Brain microvascular endothelial cell (primary cell): ENCODE results near the gene SLC28A2.
"Not testable (repeated sequence)": the region's sequence is repeated elsewhere in the genome, so short reads cannot be mapped to it uniquely, and the experiment has no call there.

ENCODE experiments used
- DNase-seq: peaks from one replicate; pipeline ENCODE4 v3.0.0-alpha.2; 2020
- H3K27ac ChIP-seq: fragments of 250-450 bp; sonication (Bioruptor Pico); 2 replicates; pipeline ENCODE4 v1.5.1; 2020; ENCODE audit warnings: mild to moderate bottlenecking, moderate library complexity
- H3K27me3 ChIP-seq: fragments of 250-450 bp; sonication (Bioruptor Pico); replicated peaks from 2 replicates; pipeline ENCODE4 v1.5.1; 2020; ENCODE audit warnings: mild to moderate bottlenecking
- H3K36me3 ChIP-seq: fragments of 250-450 bp; sonication (Bioruptor Pico); replicated peaks from 2 replicates; pipeline ENCODE4 v1.5.1; 2020; ENCODE audit warnings: mild to moderate bottlenecking
- H3K4me3 ChIP-seq: 2 replicates; pipeline ENCODE4 v1.5.1; 2011; ENCODE audit warnings: low read depth, mild to moderate bottlenecking, control low read depth, low read length, moderate library complexity
- in situ Hi-C: cut with HindIII; loops from 2 replicates; pipeline ENCODE4 v1.10.0; 2017; ENCODE audit warnings: low sequenced_read_pairs, low pct_ligation_motif_present
- TF ChIP-seq, protein P1 (sequence below): IDR thresholded peaks from 2 replicates; pipeline ENCODE4 v1.5.1; 2011; ENCODE audit warnings: low read depth, mild to moderate bottlenecking, moderate library complexity, low read length, control low read depth, inconsistent platforms; ENCODE audit errors: missing control alignments

The SLC28A2 gene

DNA sequence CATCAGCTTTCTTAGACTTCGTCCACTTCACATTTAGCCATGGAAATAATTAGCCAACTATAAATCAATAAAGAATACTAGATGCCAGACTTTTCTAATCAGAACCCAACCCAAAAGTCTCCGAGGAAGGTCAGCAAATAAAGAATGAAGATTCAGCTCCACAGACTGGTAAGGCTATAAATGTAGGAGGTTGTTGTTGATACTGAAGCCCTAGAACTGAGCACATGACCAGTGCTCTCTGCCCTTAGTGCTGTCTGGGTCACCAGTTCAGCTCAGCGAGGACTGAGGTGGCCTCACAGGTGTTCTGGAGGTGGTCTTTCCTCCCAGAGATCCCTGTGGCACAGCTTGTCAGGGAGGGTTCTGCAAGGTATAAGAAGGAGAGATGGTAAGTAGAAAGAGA lies 20.9 kb upstream of the SLC28A2 start:
- no peak for DNase-seq
- in situ Hi-C loops: no loop called here
- Histone ChIP-seq H3K36me3 (no peaks in the 10 kb centered on the region), H3K27me3 (no peaks in the 10 kb centered on the region), H3K27ac (no peak overlapping the region), H3K4me3 (no peak overlapping the region)
- TF ChIP-seq, protein P1, sequence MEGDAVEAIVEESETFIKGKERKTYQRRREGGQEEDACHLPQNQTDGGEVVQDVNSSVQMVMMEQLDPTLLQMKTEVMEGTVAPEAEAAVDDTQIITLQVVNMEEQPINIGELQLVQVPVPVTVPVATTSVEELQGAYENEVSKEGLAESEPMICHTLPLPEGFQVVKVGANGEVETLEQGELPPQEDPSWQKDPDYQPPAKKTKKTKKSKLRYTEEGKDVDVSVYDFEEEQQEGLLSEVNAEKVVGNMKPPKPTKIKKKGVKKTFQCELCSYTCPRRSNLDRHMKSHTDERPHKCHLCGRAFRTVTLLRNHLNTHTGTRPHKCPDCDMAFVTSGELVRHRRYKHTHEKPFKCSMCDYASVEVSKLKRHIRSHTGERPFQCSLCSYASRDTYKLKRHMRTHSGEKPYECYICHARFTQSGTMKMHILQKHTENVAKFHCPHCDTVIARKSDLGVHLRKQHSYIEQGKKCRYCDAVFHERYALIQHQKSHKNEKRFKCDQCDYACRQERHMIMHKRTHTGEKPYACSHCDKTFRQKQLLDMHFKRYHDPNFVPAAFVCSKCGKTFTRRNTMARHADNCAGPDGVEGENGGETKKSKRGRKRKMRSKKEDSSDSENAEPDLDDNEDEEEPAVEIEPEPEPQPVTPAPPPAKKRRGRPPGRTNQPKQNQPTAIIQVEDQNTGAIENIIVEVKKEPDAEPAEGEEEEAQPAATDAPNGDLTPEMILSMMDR: no peak

DNA sequence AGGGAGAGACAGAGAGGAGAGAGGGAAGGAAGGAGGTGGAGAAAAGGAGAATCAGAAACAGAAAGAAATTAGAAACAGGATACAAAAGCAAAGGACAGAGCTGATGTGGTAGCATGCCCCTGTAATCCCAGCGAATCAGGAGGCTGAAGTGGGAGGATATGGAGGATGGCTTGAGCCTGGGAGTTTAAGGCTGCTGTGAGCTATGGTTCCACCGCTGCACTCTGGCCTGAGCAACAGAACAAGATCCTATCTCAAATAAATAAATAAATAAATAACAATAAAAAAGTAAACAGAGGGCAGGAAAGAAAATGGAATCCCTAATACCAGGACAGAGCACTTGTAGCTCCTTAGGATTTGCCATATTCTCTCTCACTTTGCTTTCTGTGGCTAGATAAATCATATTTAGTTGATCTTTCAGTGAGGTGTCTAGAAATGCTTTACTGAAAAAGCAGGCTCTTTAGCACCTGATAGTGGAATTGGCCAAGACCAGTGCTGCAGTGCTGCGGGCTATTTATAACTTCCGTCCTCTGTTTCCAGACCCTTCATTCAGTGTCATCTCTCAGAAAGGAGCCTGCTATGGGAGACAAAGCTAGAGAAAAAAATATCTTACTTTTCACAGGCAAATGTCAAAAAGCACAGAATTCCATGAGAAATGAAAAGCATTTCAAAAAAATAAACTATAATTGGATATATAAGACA lies 20.0 kb upstream of the SLC28A2 start:
- TF ChIP-seq, protein P1: no peak
- Histone ChIP-seq H3K4me3 (no peak overlapping the region), H3K27me3 (no peaks in the 10 kb centered on the region), H3K27ac (no peak overlapping the region), H3K36me3 (no peaks in the 10 kb centered on the region)
- in situ Hi-C loops: no loop called here
- DNase-seq: no peak

DNA sequence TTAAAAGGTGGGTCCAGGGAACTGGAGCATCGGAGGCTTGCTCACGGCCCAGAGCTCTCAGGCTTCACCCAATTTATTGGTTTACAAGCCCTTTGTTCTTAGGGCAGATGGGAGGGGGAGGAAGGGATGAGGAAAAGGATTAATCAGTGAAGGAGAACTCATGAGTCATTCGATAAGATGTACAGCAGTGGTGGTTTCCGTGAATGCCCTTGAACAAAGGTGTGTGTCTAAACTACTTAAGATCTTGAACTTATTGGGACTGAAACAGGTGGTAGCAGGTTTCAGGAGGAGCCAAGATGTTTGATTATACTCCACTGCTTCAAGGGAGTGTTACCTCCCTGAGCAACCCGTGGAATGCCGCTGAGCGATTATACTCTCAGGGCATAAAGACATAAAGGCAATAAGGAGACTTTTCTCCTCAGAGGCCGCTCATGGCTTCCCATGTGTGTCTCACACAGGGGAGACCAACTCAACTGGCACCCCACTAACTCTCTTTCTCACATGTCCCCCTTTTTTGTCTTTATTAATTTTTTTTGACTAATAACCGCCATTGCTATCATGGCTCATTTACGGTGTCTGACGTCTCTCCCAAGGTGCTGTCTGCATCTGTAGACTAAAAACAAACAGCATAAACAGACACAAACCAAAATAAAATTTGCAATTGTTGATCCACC lies 17.3 kb upstream of the SLC28A2 start:
- no peak overlapping the region for H3K27ac ChIP-seq
- no peaks in the 10 kb centered on the region for H3K36me3 ChIP-seq
- H3K27me3 ChIP-seq: no peaks in the 10 kb centered on the region
- in situ Hi-C loops: no loop called here
- DNase-seq: no peak
- H3K4me3 ChIP-seq: no peak overlapping the region
- TF ChIP-seq, protein P1: no peak

DNA sequence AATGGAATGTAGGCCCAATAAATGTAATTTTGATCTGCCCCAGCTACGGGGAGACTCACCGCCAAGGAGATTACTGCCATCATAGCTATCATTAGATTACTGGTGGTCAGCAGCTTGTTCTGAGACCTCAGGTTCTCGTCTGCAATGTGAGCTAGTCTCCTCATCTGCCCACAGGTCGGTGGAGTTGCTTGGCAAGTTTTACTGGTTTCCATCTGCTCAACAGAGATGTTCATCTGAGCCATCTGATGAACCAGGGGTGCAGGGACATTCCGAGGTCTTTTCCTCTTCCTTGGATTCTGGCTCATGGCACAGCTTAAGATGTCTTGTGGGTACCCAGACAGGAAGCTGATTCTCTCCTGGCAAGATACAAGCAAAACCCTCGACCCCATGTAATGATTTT lies 15.2 kb upstream of the SLC28A2 start:
- H3K4me3 ChIP-seq, DNase-seq, H3K36me3 ChIP-seq, in situ Hi-C loops, H3K27ac ChIP-seq, H3K27me3 ChIP-seq: not testable (repeated sequence)

DNA sequence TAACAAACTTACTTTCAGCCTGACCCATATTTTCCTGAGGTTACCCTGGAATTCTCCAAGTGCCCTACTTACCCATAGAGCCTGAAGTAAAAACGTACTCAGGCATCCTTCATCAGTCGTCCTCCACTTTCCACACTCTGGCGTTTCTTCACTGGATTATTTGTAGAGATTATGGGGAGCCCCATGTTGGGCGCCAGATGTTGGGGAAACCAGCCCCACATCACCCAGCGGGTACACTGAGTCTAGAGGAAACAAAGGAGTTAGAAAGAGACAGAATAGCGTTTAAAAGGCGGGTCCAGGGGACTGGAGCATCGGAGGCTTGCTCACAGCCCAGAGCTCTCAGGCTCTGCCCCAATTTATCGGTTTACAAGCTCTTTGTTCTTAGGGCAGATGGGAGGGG lies 9.7 kb upstream of the SLC28A2 start:
- in situ Hi-C loops: no loop called here
- H3K4me3 ChIP-seq: no peak overlapping the region

DNA sequence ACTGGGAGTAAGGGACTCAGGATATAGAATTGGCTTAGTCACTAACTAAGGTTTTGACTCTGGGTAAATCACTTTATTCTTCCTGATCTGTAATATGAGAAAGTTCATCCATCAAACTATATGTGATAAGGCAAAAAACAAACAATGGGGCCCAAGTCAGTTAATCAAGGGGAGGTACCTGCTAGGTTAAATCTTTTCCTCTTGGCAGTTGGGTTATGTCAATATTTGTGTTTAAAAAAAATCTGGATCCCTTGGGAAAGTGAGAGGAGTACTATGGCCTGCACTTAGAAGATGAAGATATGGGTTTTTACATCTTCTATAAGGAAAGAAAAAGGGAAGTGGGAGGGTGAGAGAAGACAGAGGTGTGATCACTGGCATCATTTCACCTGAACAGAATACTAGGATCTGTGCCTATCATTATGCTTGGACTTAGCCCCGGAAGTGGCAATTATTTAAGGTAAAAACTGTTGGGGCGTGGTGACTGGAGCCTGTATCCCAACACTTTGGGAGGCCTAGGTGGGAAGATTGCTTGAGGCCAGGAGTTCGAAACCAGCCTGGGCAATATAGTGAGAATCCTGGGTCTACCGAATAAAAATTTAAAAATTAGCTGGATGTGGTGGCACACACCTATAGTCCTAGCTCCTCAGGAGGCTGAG lies 2.8 kb upstream of the SLC28A2 start:
- DNase-seq: no peak
- in situ Hi-C loops: no loop called here
- TF ChIP-seq, protein P1: no peak
- Histone ChIP-seq H3K27ac (no peak overlapping the region), H3K4me3 (no peak overlapping the region), H3K27me3 (no peaks in the 10 kb centered on the region), H3K36me3 (no peaks in the 10 kb centered on the region)

More for the DNA sequence above, 9.7 kb upstream of the SLC28A2 start:
- DNase-seq: peak; percentile 14
- no peak overlapping the region for H3K27ac ChIP-seq
- no peaks in the 10 kb centered on the region for H3K36me3 ChIP-seq
- no peaks in the 10 kb centered on the region for H3K27me3 ChIP-seq
- TF ChIP-seq, protein P1: no peak
